Measurements from ENCODE around the gene KIR2DL3.

KIR2DL3 gene

DNA sequence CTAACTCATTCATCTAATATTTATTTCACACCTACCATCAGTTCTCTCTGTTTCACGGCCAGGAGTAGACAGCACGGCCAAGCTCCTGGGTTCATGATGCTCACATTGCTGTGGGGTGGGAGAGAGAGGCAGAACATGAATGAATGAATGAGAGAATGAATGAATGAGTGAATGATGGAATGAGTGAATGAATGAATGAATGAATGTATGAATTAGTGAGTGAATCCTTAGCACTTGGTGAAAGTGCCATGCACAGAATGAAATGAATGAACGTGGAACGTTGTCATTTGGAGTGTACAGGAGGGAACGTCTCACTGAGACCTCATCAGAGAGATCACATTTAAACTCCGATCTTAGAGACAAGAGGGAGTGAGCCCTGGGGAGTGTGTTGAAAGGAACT lies 53.2 kb downstream of the KIR2DL3 start:
- DNase-seq (ENCODE audit: low spot score): no peak

DNA sequence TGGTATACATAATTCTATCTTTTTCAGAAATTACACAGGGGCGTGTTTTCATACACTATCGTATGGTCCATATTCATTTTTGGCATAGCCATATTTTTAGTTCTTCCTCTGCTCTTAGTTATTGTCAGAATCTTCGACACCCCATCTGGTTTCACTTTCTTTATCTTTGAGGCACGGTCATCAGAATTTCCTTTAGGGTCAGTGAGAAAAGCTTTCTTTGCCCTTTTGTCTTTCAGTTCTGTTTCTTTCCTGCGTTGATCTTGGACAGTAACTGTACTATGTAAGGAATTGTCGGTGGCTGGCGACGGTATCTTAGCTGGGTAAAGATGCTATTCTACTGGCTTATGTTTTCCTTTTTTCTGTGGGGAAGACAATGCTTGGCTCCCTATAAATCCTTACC lies 54.5 kb downstream of the KIR2DL3 start:
- no peak for DNase-seq (ENCODE audit: low spot score)

DNA sequence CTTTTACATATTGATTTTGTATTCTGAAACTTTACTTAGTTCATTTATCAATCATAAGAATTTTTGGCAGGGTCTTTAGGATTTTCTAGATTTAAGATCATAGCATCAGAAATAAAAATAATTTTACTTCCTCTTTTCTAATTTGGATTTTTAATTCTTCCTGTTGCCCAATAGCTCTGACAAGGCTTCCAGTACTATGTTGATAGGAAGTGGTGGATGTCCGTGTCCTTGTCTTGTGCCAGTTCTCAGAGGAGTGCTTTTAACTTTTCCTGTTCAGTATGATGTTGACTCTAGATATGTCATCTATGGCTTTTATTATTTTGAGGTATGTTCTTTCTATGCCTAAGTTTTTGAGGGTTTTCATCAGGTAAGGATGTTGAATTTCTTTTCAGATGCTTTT lies 57.4 kb downstream of the KIR2DL3 start:
- no peak for DNase-seq (ENCODE audit: low spot score)

Small RNAs within 50 kb of the gene (small RNA-seq; reads per million reads assigned to genes)
- gene AC245128.2: 0 reads per million in 2 experiments
- gene KIR3DP1: 0 reads per million in 2 experiments
